ENCODE results near the gene JAG1.

The JAG1 gene

GRCh38 chr20:10652660-10653261 lies 21.0 kb downstream of the JAG1 start:
- ATAC-seq (no peak), DNase-seq (no peak)

GRCh38 chr20:10652185-10652584 lies 21.6 kb downstream of the JAG1 start:
- no peak for DNase-seq
- no peak for ATAC-seq

DNA sequence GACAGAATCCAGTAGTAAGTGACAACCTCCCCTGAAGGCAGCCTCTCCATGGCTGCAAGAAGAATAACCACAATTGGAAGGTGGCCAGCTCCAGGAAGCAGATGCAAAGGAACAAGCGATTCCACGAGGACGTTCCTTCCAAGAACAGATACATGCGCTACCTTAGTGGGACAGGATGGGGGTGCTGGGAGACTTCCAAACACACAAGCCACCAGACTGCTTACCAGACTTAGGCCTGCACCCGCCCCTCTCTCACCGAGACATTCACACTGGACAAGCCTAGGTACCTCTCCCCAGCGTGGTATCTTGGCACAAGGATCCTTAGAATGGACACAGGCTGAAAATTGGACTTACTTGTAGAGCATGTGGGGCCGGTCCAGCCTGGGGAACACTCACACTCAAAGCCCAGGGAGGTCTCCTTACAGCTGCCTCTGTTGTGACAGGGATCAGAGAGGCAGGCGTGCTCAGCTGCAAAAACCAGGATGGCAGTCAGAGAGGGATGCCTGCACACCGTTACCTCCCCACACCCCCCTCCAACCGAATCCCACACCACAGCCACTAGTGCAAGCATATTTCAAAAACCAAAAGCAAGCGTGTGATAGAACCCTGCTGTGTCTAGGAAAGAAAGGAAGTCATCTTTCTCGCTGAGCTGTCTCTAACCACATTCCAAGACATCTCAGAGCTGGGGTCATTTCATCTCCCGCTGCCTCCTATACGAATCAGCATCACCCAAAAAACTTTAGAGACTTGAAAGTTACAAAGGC lies 22.4 kb downstream of the JAG1 start:
- DNase-seq (no peak), ATAC-seq (no peak)

- ATAC-seq (no peak), DNase-seq (no peak)
These were observed 24.0 kb downstream of the JAG1 start for GRCh38 chr20:10649797-10650160.

GRCh38 chr20:10649080-10649796 lies 24.6 kb downstream of the JAG1 start:
- DNase-seq, result no peak
- ATAC-seq, result no peak

DNA sequence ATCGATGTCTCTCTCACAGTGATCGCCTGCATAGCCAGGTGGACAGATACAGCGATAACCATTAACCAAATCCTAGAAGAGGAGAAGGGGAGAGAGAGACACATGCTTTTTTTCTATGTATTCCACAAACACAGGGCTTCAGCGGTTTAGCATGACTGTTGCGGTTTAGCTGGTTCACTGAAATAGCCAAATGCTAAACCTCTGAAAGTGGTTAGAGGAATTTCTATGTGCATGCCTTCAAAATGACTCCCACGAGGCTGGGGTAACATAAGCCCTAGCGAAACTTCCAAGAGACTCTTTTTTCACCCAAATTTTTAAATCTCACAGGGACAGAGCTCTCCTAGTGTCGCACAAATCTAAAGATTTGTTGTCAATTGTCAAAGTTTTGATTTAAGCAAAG lies 25.1 kb downstream of the JAG1 start:
- DNase-seq, result no peak
- no peak for ATAC-seq

DNA sequence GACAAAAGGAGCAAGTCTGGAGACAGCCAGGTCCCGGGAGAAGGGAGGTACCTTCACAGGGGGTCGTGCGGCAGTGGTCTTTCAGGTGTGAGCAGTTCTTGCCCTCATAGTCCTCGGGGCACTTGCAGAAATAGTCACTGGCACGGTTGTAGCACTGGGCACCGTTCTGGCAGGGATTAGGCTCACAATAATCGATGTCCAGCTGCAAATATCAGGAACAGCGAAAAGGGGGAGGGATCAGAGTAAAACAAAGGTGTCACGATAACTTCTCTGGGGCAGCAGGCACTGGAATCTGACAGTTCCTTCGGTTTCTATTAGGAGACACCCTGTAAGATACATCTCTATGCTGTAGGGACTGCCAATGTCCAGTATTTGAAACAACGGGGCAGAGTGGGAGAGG lies 25.9 kb downstream of the JAG1 start:
- DNase-seq (no peak), ATAC-seq (no peak)

- ATAC-seq (no peak), DNase-seq (no peak)
These were observed 26.3 kb downstream of the JAG1 start for GRCh38 chr20:10647471-10647870.

DNA sequence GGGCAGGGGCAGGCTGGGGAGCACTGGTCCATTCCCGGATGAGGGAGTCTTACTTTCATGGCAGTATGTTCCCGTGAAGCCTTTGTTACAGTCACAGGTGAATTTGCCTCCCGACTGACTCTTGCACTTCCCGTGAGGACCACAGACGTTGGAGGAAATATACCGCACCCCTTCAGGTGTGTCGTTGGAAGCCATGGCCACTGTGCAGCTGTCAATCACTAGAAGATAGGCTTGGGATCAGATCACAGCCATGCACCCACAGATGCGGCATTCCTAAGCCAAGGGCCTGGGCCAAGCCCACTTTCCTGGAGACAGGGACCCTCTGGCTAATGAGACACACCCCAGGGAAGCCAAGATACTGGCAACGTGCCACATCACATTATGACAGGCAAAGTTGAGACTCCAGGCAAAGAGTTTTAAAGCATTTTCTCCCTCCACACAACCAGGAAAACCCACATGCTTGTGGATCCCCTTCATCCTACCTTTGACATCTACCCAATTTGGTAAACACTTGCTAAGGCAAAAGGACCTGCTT lies 26.8 kb downstream of the JAG1 start:
- DNase-seq (no peak), ATAC-seq (no peak)

GRCh38 chr20:10646006-10646405 lies 27.8 kb downstream of the JAG1 start:
- DNase-seq, result no peak
- ATAC-seq, result no peak

- ATAC-seq (no peak), DNase-seq (no peak)
These were observed 28.6 kb downstream of the JAG1 start for GRCh38 chr20:10645205-10645570.

GRCh38 chr20:10644458-10645204 lies 29.2 kb downstream of the JAG1 start:
- ATAC-seq (no peak), DNase-seq (no peak)

DNA sequence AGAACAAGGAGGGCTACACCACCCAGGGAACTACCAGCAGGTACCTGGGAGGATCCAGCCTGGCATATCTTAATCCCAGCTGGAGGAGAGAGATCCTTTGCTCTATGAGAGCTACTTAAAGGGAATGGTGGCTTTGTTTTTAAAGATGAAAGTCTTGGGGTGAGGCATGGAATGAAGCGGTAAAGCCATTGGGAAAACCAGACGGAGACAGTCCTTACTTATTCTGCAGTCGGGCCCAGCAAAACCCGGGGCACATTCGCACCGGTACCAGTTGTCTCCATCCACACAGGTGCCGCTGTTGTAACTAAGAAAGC lies 30.3 kb downstream of the JAG1 start:
- ATAC-seq (no peak), DNase-seq (no peak)

DNA sequence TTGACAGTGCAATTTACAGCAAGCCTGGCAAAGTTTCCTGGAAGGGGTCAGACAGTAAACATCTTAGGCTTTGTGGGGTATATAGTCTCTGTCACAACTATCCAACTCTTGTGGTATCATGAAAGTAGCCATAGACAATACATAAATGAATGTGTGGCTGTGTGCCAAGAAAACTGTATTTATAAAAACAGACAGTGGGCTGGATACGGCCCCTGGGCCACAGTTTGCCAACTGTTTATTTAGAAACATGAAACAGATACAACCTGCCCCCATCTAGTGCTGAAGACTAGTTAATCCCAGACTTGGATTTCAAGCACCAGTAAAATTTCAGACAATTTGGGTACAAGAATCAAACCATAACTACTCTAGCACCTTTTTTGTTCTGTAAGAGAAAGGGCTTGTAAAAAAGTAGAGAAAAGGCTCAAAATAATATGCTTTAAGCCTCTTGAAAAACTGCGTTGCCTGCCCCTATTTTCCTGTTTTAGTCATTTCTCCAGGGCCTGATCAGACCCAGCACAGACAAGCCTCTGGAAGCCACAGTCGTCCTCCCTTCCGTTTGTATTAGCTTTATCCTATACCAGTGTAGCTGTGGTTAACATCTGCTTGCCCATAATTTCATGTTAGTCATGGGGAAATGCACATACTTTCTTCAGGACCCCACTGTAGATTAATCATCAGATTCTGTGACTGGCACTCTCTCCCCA lies 30.8 kb downstream of the JAG1 start:
- ATAC-seq (no peak), DNase-seq (no peak)

DNA sequence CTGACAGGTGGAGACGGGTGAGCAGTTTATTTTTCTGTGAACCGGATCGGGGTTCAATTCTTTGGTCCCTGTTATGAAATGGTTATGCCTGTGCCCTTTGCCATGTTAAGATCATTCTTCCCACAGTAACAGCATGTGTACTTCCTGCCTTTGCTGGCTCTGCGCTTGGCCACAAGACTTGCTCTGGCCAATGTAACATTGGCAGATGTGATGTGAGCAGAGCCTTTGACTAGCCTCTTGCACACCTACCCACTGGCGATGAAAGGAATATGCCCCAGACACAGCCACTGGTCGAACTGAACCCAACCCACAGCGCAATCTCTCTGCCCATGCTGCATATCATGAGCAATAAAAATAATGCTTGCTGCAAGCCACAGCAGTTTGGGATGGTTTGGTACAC lies 31.9 kb downstream of the JAG1 start:
- DNase-seq (no peak), ATAC-seq (no peak)

DNA sequence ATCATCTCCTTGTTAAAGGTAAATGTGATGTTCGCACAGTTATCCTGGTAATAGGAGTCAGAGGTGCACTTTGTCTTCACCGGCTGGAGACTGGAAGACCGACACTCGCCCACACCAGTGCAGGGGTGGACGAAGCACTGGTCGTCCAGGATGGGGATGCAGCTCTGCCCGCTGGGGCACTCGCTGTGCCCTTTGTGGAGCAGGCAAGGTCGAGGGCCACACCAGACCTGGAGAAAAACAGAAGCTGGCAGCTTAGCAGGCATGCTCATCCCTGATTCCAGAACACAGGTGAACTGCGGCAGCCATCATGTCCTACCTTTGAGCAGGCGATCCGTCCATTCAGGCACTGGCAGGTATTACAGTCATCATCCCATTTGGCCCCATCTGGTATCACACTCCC lies 32.3 kb downstream of the JAG1 start:
- ATAC-seq, result no peak
- DNase-seq, result no peak

- no peak for DNase-seq
These were observed 32.9 kb downstream of the JAG1 start for GRCh38 chr20:10640897-10641296.

GRCh38 chr20:10639737-10640556 lies 33.9 kb downstream of the JAG1 start:
- ATAC-seq (no peak), DNase-seq (no peak)

More at GRCh38 chr20:10640897-10641296, 32.9 kb downstream of the JAG1 start:
- no peak for ATAC-seq

DNA sequence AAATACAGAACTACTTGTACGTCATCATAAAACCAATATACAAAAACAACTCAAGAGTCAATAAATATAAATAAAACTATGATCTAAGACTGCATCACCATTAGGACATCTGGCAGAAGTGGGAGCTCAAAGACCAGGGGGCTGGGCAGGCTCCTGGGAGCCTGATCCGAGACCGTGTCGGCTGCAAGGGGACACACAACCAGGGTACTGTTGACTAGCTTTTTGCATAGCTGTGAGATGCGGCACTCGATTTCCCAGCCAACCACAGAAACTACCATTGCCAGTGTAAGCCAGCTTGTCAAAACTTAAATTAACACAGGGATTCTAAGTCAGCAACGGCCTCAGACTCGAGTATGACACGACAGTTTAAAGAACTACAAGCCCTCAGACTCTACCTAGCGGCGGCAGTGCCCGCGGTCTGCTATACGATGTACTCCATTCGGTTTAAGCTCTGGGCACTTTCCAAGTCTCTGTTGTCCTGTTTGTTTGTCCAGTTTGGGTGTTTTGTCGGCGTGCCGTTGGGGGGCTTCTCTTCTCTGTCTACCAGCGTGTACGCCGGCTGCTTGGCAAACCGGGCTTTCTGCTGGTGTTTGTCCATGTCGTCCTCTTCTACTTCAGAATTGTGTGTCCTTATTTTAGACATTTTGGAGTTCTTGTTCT lies 34.6 kb downstream of the JAG1 start:
- no peak for ATAC-seq
- no peak for DNase-seq

DNA sequence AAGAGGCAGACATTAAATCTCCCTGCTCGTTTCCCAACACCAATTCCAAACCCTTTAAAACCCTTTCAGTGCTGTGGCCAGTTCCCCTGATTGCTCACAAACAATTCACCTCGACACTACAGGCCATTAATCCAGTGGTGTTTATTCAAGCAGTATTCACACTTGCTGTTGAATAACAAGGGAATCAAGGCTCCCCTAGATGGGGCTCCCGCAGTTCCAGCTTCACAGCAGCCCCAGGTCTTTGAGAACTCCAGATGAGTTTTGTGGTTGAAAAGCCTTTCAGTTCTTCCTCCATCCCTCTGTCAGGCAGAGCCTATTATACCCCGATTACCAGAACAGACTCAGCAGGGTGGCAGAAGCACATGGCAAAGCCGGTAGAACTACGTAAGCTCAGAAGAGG lies 36.2 kb downstream of the JAG1 start:
- ATAC-seq (no peak), DNase-seq (no peak)

Data from stimulated activated naive CD8-positive, alpha-beta T cell treated with anti-CD3 and anti-CD28 coated beads, Interleukin-15, Interleukin-2, amounts not matched to agents 100 U/mL and 50 U/mL, for 24 hours (primary cell).